Dermis lymphatic vessel endothelial cell (primary cell): ENCODE results near the gene ATP5ME. TPM values are rescaled to one million over a fixed set of nuclear protein-coding genes. Genes with fewer than 3 reads are reported as not detected.

Experiments used
- total RNA-seq: library from RNA; depleted of rRNA; stranded (reverse); fragments of >200 nt; gene quantifications from 2 replicates; pipeline ENCODE4 v1.2.1, GENCODE V29; 2014

The ATP5ME gene, protein sequence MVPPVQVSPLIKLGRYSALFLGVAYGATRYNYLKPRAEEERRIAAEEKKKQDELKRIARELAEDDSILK
- total RNA-seq, result 173 and 199 TPM in 2 replicates

GRCh38 chr4:674172-675035, at the start of gene ATP5ME, which contains the start of gene MYL5:
ATP5ME (minus strand) TSS chr4:674276; CDS start chr4:674247, 29 bp downstream.
MYL5 (plus strand) TSS chr4:674542; CDS start chr4:678027, 3,485 bp downstream.

GRCh38 chr4:705278-706082, 31.4 kb upstream of the ATP5ME start, which contains the start of gene PCGF3:
PCGF3 (plus strand) TSS chr4:705832; CDS start chr4:733681, 27,849 bp downstream.

DNA sequence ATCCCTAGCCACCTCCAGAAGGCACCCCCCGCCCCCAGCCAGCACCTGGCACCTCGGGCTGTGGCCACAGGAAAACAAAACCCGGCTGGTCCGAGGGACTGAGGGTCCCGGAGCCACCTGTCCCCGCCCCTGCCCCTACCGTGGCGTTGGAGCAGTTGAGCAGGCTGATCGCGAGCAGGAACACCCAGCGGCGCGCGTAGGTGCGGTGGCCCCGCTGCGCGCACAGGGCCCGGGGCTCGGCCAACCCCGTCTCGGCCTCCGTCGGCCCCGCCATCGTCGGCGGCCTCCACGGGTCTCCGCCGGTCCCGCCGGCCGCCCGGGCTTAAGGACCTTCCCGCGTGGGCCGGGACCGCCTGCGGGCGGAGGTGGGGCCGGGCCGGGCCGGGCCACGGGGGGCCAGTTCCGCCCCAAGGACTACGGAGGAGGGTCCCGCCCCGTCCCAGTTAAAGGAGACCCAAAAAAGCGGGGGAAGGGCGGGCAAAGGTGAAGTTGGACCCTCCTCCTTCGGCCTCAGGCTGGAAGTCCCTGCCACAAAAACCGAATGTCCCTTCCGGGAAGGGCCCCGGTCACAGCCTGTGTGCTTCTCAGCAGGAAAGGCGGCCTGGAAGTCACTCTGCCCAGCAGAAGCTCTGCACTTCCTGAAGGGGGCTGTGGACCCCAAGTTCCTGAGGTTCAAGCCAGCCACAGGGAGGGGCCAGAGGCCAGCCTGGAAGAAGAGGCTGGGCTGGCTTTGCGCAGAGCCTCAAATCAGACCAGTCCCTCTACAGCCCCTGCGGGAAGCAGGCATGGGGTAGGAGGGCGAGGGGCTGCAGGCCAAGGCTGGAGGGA, 15.0 kb upstream of the ATP5ME start, which contains the start of gene SLC49A3:
Gene SLC49A3, minus strand, starts transcription at position 298 of the 828 bp plus-strand sequence. Its CDS starts 24 bp downstream, at position 274.

GRCh38 chr4:624705-625590, 49.1 kb downstream of the ATP5ME start, which contains the start of gene PDE6B:
PDE6B (plus strand) TSS chr4:625573; CDS start chr4:625627, 54 bp downstream.

Other genes starting within 250 kb of the ATP5ME start
- 16.4 and 37.4 TPM in 2 replicates for gene ZNF721, start 175.1 kb downstream of the ATP5ME start, total RNA-seq
- gene PIGG, start 175.1 kb downstream of the ATP5ME start, total RNA-seq, result 41.0 and 42.0 TPM in 2 replicates
- gene TMEM271, start 98.0 kb downstream of the ATP5ME start, total RNA-seq, result not detected in 2 replicates
- gene PDE6B, start 48.7 kb downstream of the ATP5ME start, total RNA-seq, result 1.7 and 2.6 TPM in 2 replicates
- 15.2 and 19.4 TPM in 2 replicates for gene MYL5, start 266 bp upstream of the ATP5ME start, total RNA-seq
- gene SLC49A3, start 14.9 kb upstream of the ATP5ME start, total RNA-seq, result 6.8 and 7.9 TPM in 2 replicates
- 43.2 and 47.7 TPM in 2 replicates for gene PCGF3, start 31.6 kb upstream of the ATP5ME start, total RNA-seq
- 0.09 TPM in 1 of 2 replicates, not detected in the other for gene CPLX1, start 151.9 kb upstream of the ATP5ME start, total RNA-seq